GM23248 (cell line): ENCODE data around the gene VAV2.

Experiments
- EZH2 ChIP-seq: fragments of 200-600 bp; sonication (generic); IDR thresholded peaks from 2 replicates; pipeline ENCODE4 v1.6.1; 2018; ENCODE audit warnings: antibody characterized with exemption, mild to moderate bottlenecking; ENCODE audit not compliant: insufficient read depth, poor library complexity, severe bottlenecking
- EZH2phosphoT487 ChIP-seq: fragments of 200-600 bp; sonication (generic); IDR thresholded peaks from 2 replicates; pipeline ENCODE4 v1.6.1; 2018; ENCODE audit warnings: antibody characterized with exemption, moderate library complexity, mild to moderate bottlenecking, low read depth; ENCODE audit not compliant: insufficient read depth

- TF ChIP-seq EZH2phosphoT487 (no peak), EZH2 (no peak)
Observed at GRCh38 chr9:133928248-133928764, 63.8 kb downstream of the VAV2 start.
